SK-N-MC (cell line): ENCODE results near the gene CFP.

ENCODE experiments used
- EZH2 ChIP-seq: fragments of 200-600 bp; sonication (generic); IDR thresholded peaks from one replicate; pipeline ENCODE4 v1.6.1; 2017; ENCODE audit warnings: antibody characterized with exemption
- FOXP2 ChIP-seq: optimal IDR thresholded peaks from 2 replicates; pipeline ENCODE3; 2011; ENCODE audit warnings: mild to moderate bottlenecking, moderate library complexity; ENCODE audit not compliant: insufficient read depth; ENCODE audit errors: extremely low read length, control extremely low read depth

GRCh38 chrX:47574547-47575301 is 55.0 kb downstream of the CFP start:
- no peak for TF ChIP-seq FOXP2
- no peak for TF ChIP-seq EZH2
